H1 (cell line): Measurements from ENCODE around the gene ASPG. TPM values are rescaled to one million over a fixed set of nuclear protein-coding genes. Genes with fewer than 3 reads are reported as not detected.

Source experiments
- CTCF ChIA-PET: fragments of 300-600 bp; sonication (Branson Sonifier 250); formaldehyde crosslinking; loops from one replicate; lab custom pipeline; 2021; ENCODE audit not compliant: partially characterized antibody; lab: Charles Lee
- POLR2A ChIA-PET: fragments of 300-600 bp; sonication (Branson Sonifier 250); formaldehyde crosslinking; loops from one replicate; lab custom pipeline; 2021; ENCODE audit warnings: inconsistent platforms; ENCODE audit not compliant: partially characterized antibody; lab: Charles Lee
- DNase-seq, 2 experiments: peaks; one replicate each; pipeline versions ENCODE4 v3.0.0 to v3.0.0-alpha.2; 2010 to 2022; ENCODE audit warnings: low spot score in 2 of 2, low read depth in 1 of 2, mixed read lengths in 1 of 2
- FAIRE-seq: peaks from 2 replicates; lab custom pipeline; 2011; peaks lifted over from hg19 to GRCh38; lab: Jason Lieb, UNC
- H2AFZ ChIP-seq: 2 replicates; pipeline ENCODE4 v1.8.1; 2012; ENCODE audit warnings: low read length, inconsistent platforms
- H2AK5ac ChIP-seq: 2 replicates; pipeline ENCODE4 v1.6.1; 2013; ENCODE audit warnings: low read depth, low read length
- H2BK120ac ChIP-seq: replicated peaks from 2 replicates; pipeline ENCODE3; 2013; ENCODE audit warnings: low read depth, low read length, inconsistent platforms
- H2BK12ac ChIP-seq: 2 replicates; pipeline ENCODE4 v1.6.1; 2013; ENCODE audit warnings: low read depth, low read length
- H2BK15ac ChIP-seq: 2 replicates; pipeline ENCODE4 v1.6.1; 2013; ENCODE audit warnings: low read length
- H2BK20ac ChIP-seq: 2 replicates; pipeline ENCODE4 v1.6.1; 2013; ENCODE audit warnings: low read length
- H2BK5ac ChIP-seq: 2 replicates; pipeline ENCODE4 v1.6.1; 2013; ENCODE audit warnings: low read depth, low read length
- H3K14ac ChIP-seq: 2 replicates; pipeline ENCODE4 v1.6.1; 2013; ENCODE audit warnings: inconsistent platforms; ENCODE audit not compliant: insufficient read length
- H3K18ac ChIP-seq: 2 replicates; pipeline ENCODE4 v1.6.1; 2013; ENCODE audit warnings: low read length; ENCODE audit errors: extremely low read depth
- H3K23ac ChIP-seq: 2 replicates; pipeline ENCODE4 v1.6.1; 2013; ENCODE audit warnings: inconsistent platforms; ENCODE audit not compliant: insufficient read length
- H3K23me2 ChIP-seq: 2 replicates; pipeline ENCODE4 v1.6.1; 2013; ENCODE audit warnings: low read depth, low read length
- H3K27ac ChIP-seq: 2 replicates; pipeline ENCODE4 v1.6.1; 2011; ENCODE audit warnings: low read depth, low read length, inconsistent platforms
- H3K27me3 ChIP-seq, 4 experiments: replicated peaks in 1 of 4; 1 replicate in 1 of 4; 2 replicates in 3 of 4; pipeline versions ENCODE4 v1.6.1 to v1.8.1; 2011 to 2013; ENCODE audit warnings: low read length in 3 of 4, mild to moderate bottlenecking in 3 of 4, inconsistent platforms in 2 of 4, mixed read lengths in 2 of 4, moderate library complexity in 1 of 4; ENCODE audit not compliant: control insufficient read depth in 3 of 4, insufficient read depth in 3 of 4; ENCODE audit errors: extremely low read depth in 1 of 4
- H3K36me3 ChIP-seq, 4 experiments: 2 replicates each; pipeline versions ENCODE4 v1.6.1 to v1.8.1; 2011 to 2013; ENCODE audit warnings: mild to moderate bottlenecking in 4 of 4, low read length in 3 of 4, moderate library complexity in 2 of 4, control low read depth in 1 of 4, inconsistent platforms in 1 of 4; ENCODE audit not compliant: insufficient read depth in 4 of 4, control insufficient read depth in 2 of 4
- H3K4ac ChIP-seq: replicated peaks from 2 replicates; pipeline ENCODE3; 2013; ENCODE audit warnings: low read length, low read depth, mixed read lengths, inconsistent platforms; ENCODE audit not compliant: insufficient read length
- H3K4me1 ChIP-seq, 4 experiments: replicated peaks in 1 of 4; 1 replicate in 1 of 4; 2 replicates in 3 of 4; pipeline versions ENCODE4 v1.6.1 to v1.8.1; 2011 to 2013; ENCODE audit warnings: low read length in 3 of 4, inconsistent platforms in 2 of 4, mixed read lengths in 1 of 4; ENCODE audit not compliant: insufficient read depth in 4 of 4, control insufficient read depth in 3 of 4
- H3K4me2 ChIP-seq, 2 experiments: 2 replicates each; pipeline versions ENCODE4 v1.6.1 to v1.8.1; 2011 to 2013; ENCODE audit warnings: low read depth in 2 of 2, low read length in 2 of 2, control low read depth in 1 of 2, inconsistent platforms in 1 of 2, mild to moderate bottlenecking in 1 of 2; ENCODE audit not compliant: insufficient read depth in 1 of 2
- H3K4me3 ChIP-seq, 4 experiments: fragments of 200-600, 300-600 bp in 1 of 4; sonication (generic), shearing (Covaris generic), sonication (Bioruptor Twin) in 1 of 4; 2 replicates each; pipeline versions ENCODE4 v1.5.1 to v1.8.1; 2011 to 2016; ENCODE audit warnings: low read length in 4 of 4, low read depth in 3 of 4, control low read depth in 2 of 4, inconsistent platforms in 2 of 4, mild to moderate bottlenecking in 2 of 4, mixed read lengths in 1 of 4, moderate library complexity in 1 of 4; ENCODE audit not compliant: insufficient read depth in 2 of 4; ENCODE audit errors: extremely low read depth in 1 of 4
- H3K56ac ChIP-seq: replicated peaks from 2 replicates; pipeline ENCODE3; 2013; ENCODE audit warnings: low read depth, mild to moderate bottlenecking, mixed read lengths, low read length, inconsistent platforms; ENCODE audit not compliant: insufficient read length
- H3K79me1 ChIP-seq: 2 replicates; pipeline ENCODE4 v1.6.1; 2013; ENCODE audit warnings: low read depth, low read length, control low read depth
- H3K79me2 ChIP-seq, 2 experiments: 2 replicates each; pipeline versions ENCODE4 v1.6.1 to v1.8.1; 2012 to 2013; ENCODE audit warnings: low read length in 2 of 2, mild to moderate bottlenecking in 2 of 2, inconsistent platforms in 1 of 2; ENCODE audit not compliant: insufficient read depth in 2 of 2, control insufficient read depth in 1 of 2
- H3K9ac ChIP-seq, 4 experiments: replicated peaks in 1 of 4; 1 replicate in 1 of 4; 2 replicates in 3 of 4; pipeline versions ENCODE4 v1.6.1 to v1.8.1; 2011 to 2013; ENCODE audit warnings: low read depth in 3 of 4, low read length in 3 of 4, control low read depth in 2 of 4, mild to moderate bottlenecking in 2 of 4, moderate library complexity in 2 of 4, inconsistent platforms in 1 of 4; ENCODE audit errors: extremely low read depth in 1 of 4
- H3K9me3 ChIP-seq, 2 experiments: 2 replicates each; pipeline versions ENCODE4 v1.6.1 to v1.8.1; 2012 to 2013; ENCODE audit warnings: mild to moderate bottlenecking in 2 of 2, moderate library complexity in 2 of 2, control low read depth in 1 of 2, inconsistent platforms in 1 of 2, low read depth in 1 of 2, low read length in 1 of 2, mixed read lengths in 1 of 2; ENCODE audit not compliant: insufficient read depth in 2 of 2
- H4K20me1 ChIP-seq, 2 experiments: replicated peaks in 1 of 2; 2 replicates each; pipeline versions ENCODE3 to v1.8.1; 2011 to 2013; ENCODE audit warnings: inconsistent platforms in 2 of 2, low read length in 2 of 2, mild to moderate bottlenecking in 1 of 2; ENCODE audit not compliant: insufficient read depth in 2 of 2, control insufficient read depth in 1 of 2
- H4K5ac ChIP-seq: 2 replicates; pipeline ENCODE4 v1.6.1; 2013; ENCODE audit warnings: low read length, low read depth, mixed read lengths, inconsistent platforms; ENCODE audit not compliant: insufficient read length
- H4K8ac ChIP-seq: 2 replicates; pipeline ENCODE4 v1.8.0; 2013; ENCODE audit warnings: mild to moderate bottlenecking, moderate library complexity, low read length, inconsistent platforms; ENCODE audit not compliant: insufficient read depth; ENCODE audit errors: extremely low read depth
- H4K91ac ChIP-seq: replicated peaks from 2 replicates; pipeline ENCODE3; 2013; ENCODE audit warnings: low read length, mixed read lengths, inconsistent platforms; ENCODE audit not compliant: insufficient read length
- ATF3 ChIP-seq: IDR thresholded peaks from 2 replicates; pipeline ENCODE4 v1.6.1; 2011; ENCODE audit warnings: low read depth, mild to moderate bottlenecking, low read length; ENCODE audit not compliant: insufficient read depth
- BACH1 ChIP-seq: IDR thresholded peaks from 2 replicates; pipeline ENCODE4 v1.6.1; 2012; ENCODE audit warnings: low read length, improper control_type of control experiment
- JUND ChIP-seq: IDR thresholded peaks from 2 replicates; pipeline ENCODE4 v1.6.1; 2011; ENCODE audit warnings: mild to moderate bottlenecking, improper control_type of control experiment, low read length
- KDM1A ChIP-seq: fragments of 200-600, 300-600 bp; sonication (generic); IDR thresholded peaks from 2 replicates; pipeline ENCODE4 v1.7.1; 2016; ENCODE audit warnings: mild to moderate bottlenecking, low read length, borderline replicate concordance
- MAFK ChIP-seq: IDR thresholded peaks from 2 replicates; pipeline ENCODE4 v1.6.1; 2012; ENCODE audit warnings: low read depth, mild to moderate bottlenecking, improper control_type of control experiment, low read length
- POU5F1 ChIP-seq: IDR thresholded peaks from 2 replicates; pipeline ENCODE4 v1.6.1; 2011; ENCODE audit warnings: low read depth, mild to moderate bottlenecking, low read length, moderate library complexity
- RFX5 ChIP-seq: IDR thresholded peaks from 2 replicates; pipeline ENCODE4 v1.6.1; 2011; ENCODE audit warnings: low read depth, low read length, improper control_type of control experiment, borderline replicate concordance
- SAP30 ChIP-seq: fragments of 300-600 bp; sonication (generic); IDR thresholded peaks from 2 replicates; pipeline ENCODE4 v1.7.1; 2012; ENCODE audit warnings: low read length, moderate library complexity, mild to moderate bottlenecking, inconsistent platforms; ENCODE audit not compliant: insufficient read depth, insufficient replicate concordance
- SIRT6 ChIP-seq: IDR thresholded peaks from one replicate; pipeline ENCODE4 v1.7.1; 2012; ENCODE audit warnings: low read length, inconsistent platforms
- SP4 ChIP-seq: IDR thresholded peaks from 2 replicates; pipeline ENCODE4 v1.6.1; 2012; ENCODE audit warnings: low read length, inconsistent platforms
- SRF ChIP-seq: IDR thresholded peaks from 2 replicates; pipeline ENCODE4 v1.6.1; 2011; ENCODE audit warnings: mild to moderate bottlenecking, low read depth, low read length, moderate library complexity
- TCF12 ChIP-seq: IDR thresholded peaks from 2 replicates; pipeline ENCODE4 v1.6.1; 2011; ENCODE audit warnings: low read depth, mild to moderate bottlenecking, low read length
- WGBS, 2 experiments: shearing (Covaris generic) in 1 of 2; methylation state at CpG; one replicate each; pipeline versions ENCODE4 v1.1.6 to v1.1.7; 2013 to 2015; ENCODE audit warnings: low lambda C conversion rate in 2 of 2, mixed read lengths in 2 of 2, inconsistent platforms in 1 of 2, low coverage in 1 of 2, missing lambda C conversion rate in 1 of 2; ENCODE audit not compliant: insufficient replicate concordance in 2 of 2, insufficient coverage in 1 of 2, insufficient read length in 1 of 2; ENCODE audit errors: extremely low coverage in 1 of 2, missing lambda C conversion rate in 1 of 2; 5-methylcytosine and 5-hydroxymethylcytosine counted together
- polyA plus RNA-seq, 7 experiments: library from polyadenylated mRNA; depleted of rRNA in 3 of 7; stranded (reverse) in 5 of 7; unstranded in 2 of 7; fragments of >200 nt in 5 of 7; fragments of 200-250 nt in 2 of 7; gene quantifications; 1 replicate in 5 of 7; 2 replicates in 1 of 7; 4 replicates in 1 of 7; pipeline versions ENCODE4 v1.2.1 to v1.2.3, GENCODE V29; 2011 to 2013; ENCODE audit warnings: missing spikeins in 2 of 7, mixed read lengths in 2 of 7
- total RNA-seq: library from RNA; stranded (reverse); fragmentation: NEBNext Ultra II Directional; extraction: Animal tissue kit (Norgen Biotek cat#: 25700); gene quantifications from 2 replicates; pipeline ENCODE4 v1.2.1, GENCODE V29; 2021

ASPG gene
- total and polyA plus RNA-seq, 2 of the 8 experiments (the other 6 are each of a cell fraction or from before 2014, with no cell fraction given) = 0.34 to 0.59 TPM

GRCh38 chr14:104110491-104111209 is 25.1 kb downstream of the ASPG start:
- ChIA-PET CTCF (interaction anchor here (0.6 to 1.7 kb wide), 3 partner anchors 10 to 420 kb away, joined by 3 to 13 read pairs (median 5); no protein-coding TSS in a partner anchor), POLR2A (no interaction called here)
- no peak for TF ChIP-seq KDM1A
- TF ChIP-seq MAFK = no peak
- no peak for TF ChIP-seq RFX5
- no peak for TF ChIP-seq ATF3
- TF ChIP-seq JUND = no peak
- no peak for TF ChIP-seq SAP30
- TF ChIP-seq POU5F1 = no peak
- no peak for TF ChIP-seq SP4
- no peak for TF ChIP-seq SIRT6
- TF ChIP-seq SRF = no peak
- TF ChIP-seq TCF12 = no peak
- TF ChIP-seq BACH1 = no peak
- peak overlapping the region; percentile 75; the same call in 1 of the 2 replicates for H2AK5ac ChIP-seq
- no peak overlapping the region for H2BK15ac ChIP-seq
- H3K79me2 ChIP-seq = no peaks in the 10 kb centered on the region
- no peak overlapping the region for H3K9ac ChIP-seq
- H3K36me3 ChIP-seq = no peaks in the 10 kb centered on the region
- peaks cover 0 to 14% (median 1%) of the 10 kb centered on the region in 4 experiments; a peak in 5 of 7 replicates for H3K4me1 ChIP-seq
- H4K20me1 ChIP-seq = peaks cover 0 to 4% of the 10 kb centered on the region in 2 experiments
- no peak overlapping the region for H4K91ac ChIP-seq
- H3K4me2 ChIP-seq = no peak overlapping the region
- 0 out of 2 replicates have a peak overlapping the region, but pooled peaks have one; percentile 72 for H2BK20ac ChIP-seq
- H3K27me3 ChIP-seq = peaks cover 0 to 2% (median 1%) of the 10 kb centered on the region in 4 experiments; a peak in 4 of 7 replicates
- H4K8ac ChIP-seq = 0 out of 2 replicates have a peak overlapping the region, but pooled peaks have one; percentile 5
- no peak overlapping the region for H3K4me3 ChIP-seq
- no peak overlapping the region for H4K5ac ChIP-seq
- no peaks in the 10 kb centered on the region for H3K23me2 ChIP-seq
- no peak overlapping the region for H3K18ac ChIP-seq
- no peak overlapping the region for H2BK5ac ChIP-seq
- no peaks in the 10 kb centered on the region for H3K9me3 ChIP-seq
- H3K23ac ChIP-seq = peak overlapping the region; percentile 38
- FAIRE-seq (no peak), DNase-seq (peak in 1 of 2 experiments; percentile 45)
- no peak overlapping the region for H2BK120ac ChIP-seq
- H3K14ac ChIP-seq = no peak overlapping the region
- no peak overlapping the region for H3K27ac ChIP-seq
- H2AFZ ChIP-seq = no peak overlapping the region
- H3K4ac ChIP-seq = peak overlapping the region; percentile 78
- WGBS, 2 experiments = 88% methylated on average over 18 of the region's 18 CpGs; no CpG with 5 or more reads in 1 of the 2 experiments
- H3K79me1 ChIP-seq = no peaks in the 10 kb centered on the region
- 0 out of 2 replicates have a peak overlapping the region, but pooled peaks have one; percentile 68 for H2BK12ac ChIP-seq
- no peak overlapping the region for H3K56ac ChIP-seq
